Measurements from ENCODE around the gene VPS29. TPM values are rescaled to one million over a fixed set of nuclear protein-coding genes. Genes with fewer than 3 reads are reported as not detected.
A peak's percentile ranks its signal among the peaks of the same experiment; 100 is the strongest.

VPS29 gene
- total RNA-seq, 4 donors from 2014 or later = 76.4 to 145 (median 92.9) TPM

DNA sequence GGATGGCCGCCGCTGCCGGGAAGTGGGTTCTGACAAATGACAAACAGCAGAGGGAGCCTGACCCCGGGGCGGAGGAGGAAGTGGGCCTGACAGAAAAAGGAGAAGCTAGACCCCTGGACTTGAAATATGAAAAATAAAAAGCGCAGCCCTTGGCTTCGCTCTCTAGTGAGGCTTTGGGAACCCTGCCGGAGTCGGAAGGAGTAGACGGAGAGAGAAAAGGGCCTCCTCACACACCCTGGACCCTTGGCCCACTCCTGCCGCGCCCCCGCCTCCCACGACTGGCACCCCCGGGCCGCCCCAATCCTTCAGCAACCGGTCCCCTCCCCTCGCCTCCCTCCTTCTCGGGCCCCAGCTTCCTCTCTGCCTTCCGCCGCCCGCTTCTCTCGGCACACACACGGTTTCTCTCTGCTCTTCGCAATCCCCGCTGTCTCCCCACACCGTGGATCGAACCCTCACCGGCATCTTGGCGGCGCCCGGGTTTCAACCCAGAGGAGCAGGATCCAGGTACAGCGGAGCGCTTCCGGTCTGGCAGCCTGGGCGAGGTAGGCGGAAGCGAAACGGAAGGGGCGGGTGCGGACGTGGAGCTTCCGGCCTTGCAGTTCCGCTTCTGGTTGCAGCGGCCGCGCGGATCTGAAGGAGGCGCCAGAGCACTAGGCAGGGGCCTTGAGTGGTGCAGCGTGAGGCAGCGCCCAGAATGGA is 52.0 kb downstream of the VPS29 start, which contains the start of gene ARPC3:
ARPC3 (minus strand) TSS at position 539 of the 699 bp plus-strand sequence; CDS start at position 462, 77 bp downstream.
- ATAC-seq = peak; percentile 97 to 98
- in situ Hi-C loops (cut with MboI; ENCODE audit: low sequenced_read_pairs in 4 of 4) = loop anchor here (5.0 to 25.0 kb wide), 4 partner anchors 55 to 435 kb away; partner anchors contain the start of genes CCDC63 (in 1 of the 4), RAD9B (in 1 of the 4) and VPS29 (in 1 of the 4)
- DNase-seq = peak; percentile 89 to 93
- Histone ChIP-seq H3K4me1 (peaks cover 7 to 8% of the 10 kb centered on the region in 2 donors), H3K4me3 (peak within 1 kb of the TSS; percentile 83 to 99 (median 92)), H3K36me3 (peaks cover 0 to 25% of the 10 kb centered on the region in 2 donors), H3K27ac (peak within 1 kb of the TSS; percentile 86 to 97 (median 90)), H3K27me3 (no peaks in the 10 kb centered on the region), H3K9me3 (no peaks in the 10 kb centered on the region)
- intact Hi-C loops (cut with DNase I; ENCODE audit: low total_unique reads) = loop anchor here (1.0 to 5.0 kb wide), 5 partner anchors 18 to 437 kb away; partner anchors contain the start of genes FAM216A, GPN3, RAD9B and VPS29
- TF ChIP-seq, protein P1, sequence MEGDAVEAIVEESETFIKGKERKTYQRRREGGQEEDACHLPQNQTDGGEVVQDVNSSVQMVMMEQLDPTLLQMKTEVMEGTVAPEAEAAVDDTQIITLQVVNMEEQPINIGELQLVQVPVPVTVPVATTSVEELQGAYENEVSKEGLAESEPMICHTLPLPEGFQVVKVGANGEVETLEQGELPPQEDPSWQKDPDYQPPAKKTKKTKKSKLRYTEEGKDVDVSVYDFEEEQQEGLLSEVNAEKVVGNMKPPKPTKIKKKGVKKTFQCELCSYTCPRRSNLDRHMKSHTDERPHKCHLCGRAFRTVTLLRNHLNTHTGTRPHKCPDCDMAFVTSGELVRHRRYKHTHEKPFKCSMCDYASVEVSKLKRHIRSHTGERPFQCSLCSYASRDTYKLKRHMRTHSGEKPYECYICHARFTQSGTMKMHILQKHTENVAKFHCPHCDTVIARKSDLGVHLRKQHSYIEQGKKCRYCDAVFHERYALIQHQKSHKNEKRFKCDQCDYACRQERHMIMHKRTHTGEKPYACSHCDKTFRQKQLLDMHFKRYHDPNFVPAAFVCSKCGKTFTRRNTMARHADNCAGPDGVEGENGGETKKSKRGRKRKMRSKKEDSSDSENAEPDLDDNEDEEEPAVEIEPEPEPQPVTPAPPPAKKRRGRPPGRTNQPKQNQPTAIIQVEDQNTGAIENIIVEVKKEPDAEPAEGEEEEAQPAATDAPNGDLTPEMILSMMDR (IDR thresholded peaks at IDR 0.05 in 4 of 5, conservative IDR thresholded peaks at IDR 0.05 in 1 of 5) = peak; percentile 81 to 95 (median 87)
- peak; percentile 43 to 59 for TF ChIP-seq POLR2A (IDR thresholded peaks at IDR 0.05)

DNA sequence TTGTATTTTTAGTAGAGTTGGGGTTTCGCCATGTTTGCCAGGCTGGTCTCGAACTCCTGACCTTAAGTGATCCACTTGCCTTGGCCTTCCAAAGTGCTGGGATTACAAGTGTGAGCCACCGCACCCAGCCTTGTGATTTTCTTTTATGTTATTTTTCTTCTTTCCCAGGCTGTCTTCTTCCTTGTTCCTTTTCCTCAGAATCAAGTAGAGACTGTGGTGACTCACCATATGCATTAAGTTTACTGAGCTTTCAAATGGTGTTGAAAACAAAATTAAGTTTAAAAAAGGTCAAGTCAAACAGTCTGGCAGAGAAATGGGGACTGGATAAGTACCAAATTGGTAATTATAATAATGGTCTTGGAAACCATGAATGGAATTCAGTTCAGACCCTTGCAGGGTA is 57.5 kb downstream of the VPS29 start:
- no peak for ATAC-seq
- in situ Hi-C loops (cut with MboI; ENCODE audit: low sequenced_read_pairs in 4 of 4) (no loop called here), intact Hi-C loops (cut with DNase I; ENCODE audit: low total_unique reads) (no loop called here)
- Histone ChIP-seq H3K27me3 (no peaks in the 10 kb centered on the region), H3K4me1 (peaks cover 6 to 7% of the 10 kb centered on the region in 2 donors), H3K9me3 (no peaks in the 10 kb centered on the region), H3K4me3 (no peak overlapping the region), H3K36me3 (peaks cover 0 to 59% of the 10 kb centered on the region in 2 donors), H3K27ac (no peak overlapping the region)
- TF ChIP-seq, protein P1 (IDR thresholded peaks at IDR 0.05 in 4 of 5, conservative IDR thresholded peaks at IDR 0.05 in 1 of 5) = no peak
- TF ChIP-seq POLR2A (IDR thresholded peaks at IDR 0.05) = no peak
- DNase-seq = no peak

Other genes with a start within 250 kb of the VPS29 start
- 1,000 to 10,000 TPM in 2 of 4 donors, 100 to 1,000 TPM in 2; 788 to 1,983 (median 1,302) TPM for gene ATP2A2, start 220.9 kb downstream of the VPS29 start, total RNA-seq
- 10 to 100 TPM; 27.5 to 57.1 (median 38.2) TPM for gene ANAPC7, start 98.4 kb downstream of the VPS29 start, total RNA-seq
- gene ARPC3, start 51.8 kb downstream of the VPS29 start, total RNA-seq = 100 to 1,000 TPM; 170 to 327 (median 213) TPM
- 10 to 100 TPM; 18.4 to 26.8 (median 24.6) TPM for gene GPN3, start 33.9 kb downstream of the VPS29 start, total RNA-seq
- 1 to 10 TPM in 3 of 4 donors, under 1 TPM in 1; 0.82 to 3.5 (median 2.2) TPM for gene FAM216A, start 33.3 kb downstream of the VPS29 start, total RNA-seq
- gene RAD9B, start 220 bp upstream of the VPS29 start, total RNA-seq = 1 to 10 TPM in 1 of 4 donors, under 1 TPM in 3; 0.12 to 2.0 (median 0.62) TPM
- gene PPTC7, start 81.2 kb upstream of the VPS29 start, total RNA-seq = 10 to 100 TPM; 27.6 to 85.8 (median 58.4) TPM
- 10 to 100 TPM in 3 of 4 donors, 1 to 10 TPM in 1; 4.7 to 30.8 (median 22.7) TPM for gene TCTN1, start 112.0 kb upstream of the VPS29 start, total RNA-seq
- gene HVCN1, start 187.0 kb upstream of the VPS29 start, total RNA-seq = 1 to 10 TPM; 4.6 to 8.1 (median 5.8) TPM
- gene PPP1CC, start 240.8 kb upstream of the VPS29 start, total RNA-seq = 100 to 1,000 TPM in 3 of 4 donors, 10 to 100 TPM in 1; 96.4 to 226 (median 154) TPM

All from gastrocnemius medialis (tissue), 4 donors.